ENCODE data around the gene FRMD8. TPM values are rescaled to one million over a fixed set of nuclear protein-coding genes. Genes with fewer than 3 reads are reported as not detected.

FRMD8 gene
- total RNA-seq, 2 donors from 2014 or later: 27.4 to 29.6 TPM

DNA sequence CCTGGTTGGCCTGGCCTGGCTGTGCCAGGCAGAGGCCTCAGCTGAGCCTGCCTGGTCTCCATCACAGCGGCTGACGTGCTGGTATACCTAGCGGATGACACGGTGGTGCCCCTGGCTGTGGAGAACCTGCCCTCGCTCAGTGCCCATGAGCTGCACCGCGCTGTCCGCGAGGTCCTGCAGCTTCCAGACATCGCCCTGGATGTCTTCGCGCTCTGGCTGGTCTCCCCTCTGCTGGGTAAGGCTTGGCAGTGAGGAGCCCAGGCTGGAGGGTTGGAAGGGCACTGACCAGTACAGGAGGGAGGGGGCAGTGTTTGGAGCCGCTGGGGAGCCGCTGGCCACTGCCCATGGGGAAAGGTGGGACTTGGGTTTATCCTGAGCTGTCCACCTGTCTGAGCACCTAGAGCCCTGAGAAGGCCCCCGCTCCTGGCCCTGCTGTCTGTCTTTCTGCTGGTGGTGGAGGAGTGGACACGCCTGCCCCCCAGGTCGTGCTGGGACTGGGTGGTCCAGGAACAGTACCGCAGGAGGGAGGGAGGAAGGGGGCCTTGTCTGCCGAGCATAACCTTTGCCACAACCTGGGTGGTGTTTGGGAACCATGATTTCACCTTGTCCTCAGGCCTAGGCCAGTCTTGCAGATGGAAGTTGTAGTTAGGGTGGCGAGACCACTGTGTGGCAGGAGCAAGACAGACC lies 3.0 kb downstream of the FRMD8 start:
- Histone ChIP-seq H3K9ac (ENCODE audit: extremely low read depth, low read length, poor library complexity, severe bottlenecking) (no peak overlapping the region), H3K27ac (ENCODE audit: low read depth, low read length) (no peak overlapping the region), H3K27me3 (ENCODE audit: control insufficient read depth, insufficient read depth, low read length, poor library complexity, severe bottlenecking) (no peaks in the 10 kb centered on the region), H3K9me3 (ENCODE audit: control insufficient read depth, low read length) (no peaks in the 10 kb centered on the region), H3K4me1 (ENCODE audit: control insufficient read depth, insufficient read depth, low read length) (no peaks in the 10 kb centered on the region), H3K4me3 (ENCODE audit: low read length) (no peak overlapping the region), H3K36me3 (ENCODE audit: control insufficient read depth, insufficient read depth, low read length) (no peaks in the 10 kb centered on the region)
- H3K36me3 Mint-ChIP-seq (ENCODE audit: low read depth): peaks cover 4% of the 10 kb centered on the region
- no peak overlapping the region for H3K27ac Mint-ChIP-seq
- no peaks in the 10 kb centered on the region for H3K9me3 Mint-ChIP-seq
- DNase-seq: no peak
- H3K4me1 Mint-ChIP-seq: peaks cover 14% of the 10 kb centered on the region
- TF ChIP-seq, protein P1, sequence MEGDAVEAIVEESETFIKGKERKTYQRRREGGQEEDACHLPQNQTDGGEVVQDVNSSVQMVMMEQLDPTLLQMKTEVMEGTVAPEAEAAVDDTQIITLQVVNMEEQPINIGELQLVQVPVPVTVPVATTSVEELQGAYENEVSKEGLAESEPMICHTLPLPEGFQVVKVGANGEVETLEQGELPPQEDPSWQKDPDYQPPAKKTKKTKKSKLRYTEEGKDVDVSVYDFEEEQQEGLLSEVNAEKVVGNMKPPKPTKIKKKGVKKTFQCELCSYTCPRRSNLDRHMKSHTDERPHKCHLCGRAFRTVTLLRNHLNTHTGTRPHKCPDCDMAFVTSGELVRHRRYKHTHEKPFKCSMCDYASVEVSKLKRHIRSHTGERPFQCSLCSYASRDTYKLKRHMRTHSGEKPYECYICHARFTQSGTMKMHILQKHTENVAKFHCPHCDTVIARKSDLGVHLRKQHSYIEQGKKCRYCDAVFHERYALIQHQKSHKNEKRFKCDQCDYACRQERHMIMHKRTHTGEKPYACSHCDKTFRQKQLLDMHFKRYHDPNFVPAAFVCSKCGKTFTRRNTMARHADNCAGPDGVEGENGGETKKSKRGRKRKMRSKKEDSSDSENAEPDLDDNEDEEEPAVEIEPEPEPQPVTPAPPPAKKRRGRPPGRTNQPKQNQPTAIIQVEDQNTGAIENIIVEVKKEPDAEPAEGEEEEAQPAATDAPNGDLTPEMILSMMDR (conservative IDR thresholded peaks at IDR 0.05): no peak
- 95 to 96% methylated on average over 13 to 20 of the region's 20 CpGs for WGBS, 2 experiments (ENCODE audit: insufficient coverage in 1 of 2, insufficient read length in 1 of 2)
- no peak overlapping the region for H3K4me3 Mint-ChIP-seq
- H3K27me3 Mint-ChIP-seq (ENCODE audit: insufficient read depth): no peaks in the 10 kb centered on the region

DNA sequence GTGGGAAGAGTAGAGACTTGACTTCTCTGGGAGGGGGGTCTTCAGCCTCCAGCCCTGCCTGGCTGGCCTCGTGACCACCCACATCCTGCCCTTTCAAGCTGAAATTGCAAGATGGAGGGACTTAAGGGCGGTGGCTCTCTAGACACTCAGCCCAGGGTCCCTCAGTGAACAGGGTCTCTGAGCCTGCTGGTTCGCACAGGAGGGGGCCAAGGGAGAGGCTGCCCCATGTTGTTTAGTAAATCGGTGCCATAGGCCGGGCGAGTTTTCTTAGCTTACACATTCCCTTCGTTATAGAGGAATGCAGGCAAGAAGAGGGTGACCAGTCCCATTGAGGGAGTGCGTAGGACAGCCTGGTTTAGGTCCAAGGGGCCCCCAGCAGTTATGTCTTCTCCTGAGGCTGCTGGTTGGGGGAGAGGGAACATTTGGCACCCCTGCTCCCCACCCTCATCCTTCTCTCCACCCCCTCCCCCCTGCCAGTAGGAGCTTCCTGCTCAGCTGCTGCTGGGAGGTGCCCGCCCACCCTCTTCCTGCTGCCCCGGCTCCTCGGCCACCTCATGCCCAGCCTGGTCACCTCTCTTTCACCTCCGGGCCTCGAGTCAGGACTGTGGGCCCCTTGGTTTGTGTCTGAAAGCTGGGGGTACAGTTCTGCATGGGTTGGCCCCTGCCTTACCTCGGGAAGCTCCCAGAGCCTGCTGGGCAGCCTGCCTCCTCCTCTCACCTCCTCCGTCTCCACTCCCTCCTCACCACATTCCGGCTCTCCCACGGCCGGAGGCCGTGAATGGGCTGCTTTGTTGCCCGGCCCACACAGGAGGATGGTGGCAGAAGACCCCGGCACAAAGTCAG lies 3.9 kb downstream of the FRMD8 start:
- Mint-ChIP-seq H3K36me3 (ENCODE audit: low read depth) (peaks cover 4% of the 10 kb centered on the region), H3K27me3 (ENCODE audit: insufficient read depth) (no peaks in the 10 kb centered on the region), H3K4me1 (peaks cover 14% of the 10 kb centered on the region), H3K4me3 (no peak overlapping the region), H3K27ac (no peak overlapping the region), H3K9me3 (no peaks in the 10 kb centered on the region)
- no peak for DNase-seq
- 77 to 84% methylated on average over 5 to 21 of the region's 21 CpGs for WGBS, 2 experiments (ENCODE audit: insufficient coverage in 1 of 2, insufficient read length in 1 of 2)
- peak overlapping the region; percentile 47 for H3K27ac ChIP-seq (ENCODE audit: low read depth, low read length)
- no peaks in the 10 kb centered on the region for H3K4me1 ChIP-seq (ENCODE audit: control insufficient read depth, insufficient read depth, low read length)
- H3K9me3 ChIP-seq (ENCODE audit: control insufficient read depth, low read length): no peaks in the 10 kb centered on the region
- H3K36me3 ChIP-seq (ENCODE audit: control insufficient read depth, insufficient read depth, low read length): no peaks in the 10 kb centered on the region
- TF ChIP-seq, protein P1 (conservative IDR thresholded peaks at IDR 0.05): no peak
- H3K9ac ChIP-seq (ENCODE audit: extremely low read depth, low read length, poor library complexity, severe bottlenecking): no peak overlapping the region
- H3K4me3 ChIP-seq (ENCODE audit: low read length): no peak overlapping the region
- no peaks in the 10 kb centered on the region for H3K27me3 ChIP-seq (ENCODE audit: control insufficient read depth, insufficient read depth, low read length, poor library complexity, severe bottlenecking)

DNA sequence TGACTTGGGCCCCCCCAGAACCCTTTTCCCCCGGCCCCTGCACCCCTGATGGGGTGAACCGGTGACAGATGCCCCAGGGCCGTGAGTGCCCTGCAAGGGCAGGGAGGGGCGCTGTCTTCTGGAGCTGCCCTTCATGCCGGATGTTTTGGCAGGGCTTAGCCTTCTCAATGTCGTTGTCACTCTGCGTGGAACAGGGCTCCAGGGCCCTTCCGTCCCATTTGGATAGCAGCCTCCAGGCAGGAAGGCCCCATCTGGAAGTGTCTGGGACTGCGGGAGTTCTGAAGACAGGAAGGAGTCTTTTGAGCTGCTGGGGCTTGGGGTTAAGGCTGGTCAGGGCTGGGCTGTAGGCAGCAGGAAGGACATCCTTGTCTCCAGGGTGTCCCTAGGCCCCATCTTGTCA lies 4.6 kb downstream of the FRMD8 start:
- no peaks in the 10 kb centered on the region for H3K36me3 ChIP-seq (ENCODE audit: control insufficient read depth, insufficient read depth, low read length)
- H3K9me3 ChIP-seq (ENCODE audit: control insufficient read depth, low read length): no peaks in the 10 kb centered on the region
- H3K4me3 ChIP-seq (ENCODE audit: low read length): no peak overlapping the region
- TF ChIP-seq, protein P1 (conservative IDR thresholded peaks at IDR 0.05): peak; percentile 34
- 59 to 82% methylated on average over 9 of the region's 9 CpGs for WGBS, 2 experiments (ENCODE audit: insufficient coverage in 1 of 2, insufficient read length in 1 of 2)
- Mint-ChIP-seq H3K27me3 (ENCODE audit: insufficient read depth) (no peaks in the 10 kb centered on the region), H3K9me3 (no peaks in the 10 kb centered on the region), H3K36me3 (ENCODE audit: low read depth) (peaks cover 4% of the 10 kb centered on the region), H3K4me3 (no peak overlapping the region), H3K27ac (peak overlapping the region; percentile 58), H3K4me1 (peaks cover 14% of the 10 kb centered on the region)
- no peaks in the 10 kb centered on the region for H3K4me1 ChIP-seq (ENCODE audit: control insufficient read depth, insufficient read depth, low read length)
- no peak overlapping the region for H3K9ac ChIP-seq (ENCODE audit: extremely low read depth, low read length, poor library complexity, severe bottlenecking)
- no peaks in the 10 kb centered on the region for H3K27me3 ChIP-seq (ENCODE audit: control insufficient read depth, insufficient read depth, low read length, poor library complexity, severe bottlenecking)
- peak; percentile 81 for DNase-seq
- peak overlapping the region; percentile 47 for H3K27ac ChIP-seq (ENCODE audit: low read depth, low read length)

Measured in endodermal cell (in vitro differentiated cells).